Right atrium auricular region (tissue), 2 donors: Measurements from ENCODE around the gene DMD. TPM values are rescaled to one million over a fixed set of nuclear protein-coding genes. Genes with fewer than 3 reads are reported as not detected.

Experiments used
- DNase-seq: peaks from one replicate; pipeline ENCODE4 v3.0.0-alpha.2; 2019; ENCODE audit warnings: low spot score
- H3K27ac ChIP-seq, 2 donors: fragments of 200-600 bp; sonication (generic); 1 replicate in 1 of 2; 2 replicates in 1 of 2; pipeline ENCODE4 v1.5.1; 2016 to 2019
- H3K27me3 ChIP-seq, 2 donors: fragments of 200-600 bp; sonication (generic); one replicate each; pipeline versions ENCODE4 v1.5.1 to v1.6.0; 2017 to 2019
- H3K36me3 ChIP-seq: fragments of 200-600 bp; sonication (generic); one replicate; pipeline ENCODE4 v1.5.1; 2016
- H3K4me1 ChIP-seq, 2 donors: fragments of 200-600 bp; sonication (generic); one replicate each; pipeline versions ENCODE4 v1.5.1 to v1.6.0; 2017 to 2019
- H3K4me3 ChIP-seq, 2 donors: fragments of 200-600 bp; sonication (generic); 1 replicate in 1 of 2; 2 replicates in 1 of 2; pipeline ENCODE4 v1.5.1; 2017 to 2019; ENCODE audit warnings: mild to moderate bottlenecking in 1 of 2, moderate library complexity in 1 of 2
- H3K9me3 ChIP-seq, 2 donors: fragments of 200-600 bp; sonication (generic); one replicate each; pipeline ENCODE4 v1.5.1; 2019
- CTCF ChIP-seq, 2 donors: fragments of 200-600 bp; sonication (generic); IDR thresholded peaks; one replicate each; pipeline ENCODE4 v1.5.1; 2019; ENCODE audit warnings: antibody characterized with exemption in 2 of 2
- total RNA-seq, 2 donors: library from RNA; depleted of rRNA; stranded (reverse); fragments of >200 nt; gene quantifications; one replicate each; pipeline ENCODE4 v1.1.0, GENCODE V29; 2016

The DMD gene
- total RNA-seq, 2 donors from 2014 or later = 111 to 135 TPM

DNA sequence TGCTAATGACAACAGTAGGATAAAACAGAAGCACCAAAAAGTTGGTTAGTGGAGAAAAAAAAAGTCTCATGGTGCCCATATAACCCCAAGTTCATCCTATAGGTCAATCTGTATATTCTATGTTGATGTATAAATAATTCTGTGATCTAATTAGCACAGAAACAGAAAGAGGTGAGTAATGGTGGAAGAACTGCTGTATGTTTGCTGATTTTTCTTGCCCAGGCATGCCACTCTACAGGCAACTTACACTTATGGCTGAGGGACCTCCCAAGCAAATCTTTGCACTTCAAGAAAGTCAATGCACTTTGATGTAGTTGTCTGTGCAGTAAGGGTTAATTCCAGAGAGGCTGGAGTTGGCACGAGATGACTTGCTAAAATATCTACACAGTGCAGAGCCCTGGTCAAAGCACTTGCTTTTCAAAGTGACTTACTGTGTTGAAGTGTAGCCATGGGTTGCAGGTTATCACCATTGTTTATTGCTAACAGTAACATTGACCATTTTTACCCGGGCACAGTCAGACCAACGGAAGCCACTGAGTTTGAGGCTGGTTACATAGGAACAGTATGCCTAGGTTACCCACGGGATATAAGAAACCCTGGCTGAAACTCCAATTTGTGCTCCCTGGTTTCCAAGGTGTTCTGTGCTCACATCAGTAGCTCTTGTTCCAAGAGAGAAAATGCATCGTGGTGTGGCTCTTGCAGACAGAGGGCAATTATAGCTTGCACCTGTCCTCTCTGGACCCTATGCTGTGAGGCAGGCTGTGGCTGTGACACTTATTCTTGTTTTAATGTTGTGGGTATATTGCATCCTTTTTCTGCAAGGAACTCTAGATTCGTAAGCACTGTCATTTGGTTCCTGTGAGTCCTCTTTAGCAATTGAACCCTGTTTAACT lies 1998.2 kb downstream of the DMD start:
- Histone ChIP-seq H3K4me3 (no peak overlapping the region), H3K27me3 (no peaks in the 10 kb centered on the region), H3K36me3 (peaks cover 7% of the 10 kb centered on the region), H3K9me3 (no peaks in the 10 kb centered on the region), H3K4me1 (no peaks in the 10 kb centered on the region), H3K27ac (no peak overlapping the region)
- no peak for DNase-seq
- no peak for TF ChIP-seq CTCF (IDR thresholded peaks at IDR 0.05)

DNA sequence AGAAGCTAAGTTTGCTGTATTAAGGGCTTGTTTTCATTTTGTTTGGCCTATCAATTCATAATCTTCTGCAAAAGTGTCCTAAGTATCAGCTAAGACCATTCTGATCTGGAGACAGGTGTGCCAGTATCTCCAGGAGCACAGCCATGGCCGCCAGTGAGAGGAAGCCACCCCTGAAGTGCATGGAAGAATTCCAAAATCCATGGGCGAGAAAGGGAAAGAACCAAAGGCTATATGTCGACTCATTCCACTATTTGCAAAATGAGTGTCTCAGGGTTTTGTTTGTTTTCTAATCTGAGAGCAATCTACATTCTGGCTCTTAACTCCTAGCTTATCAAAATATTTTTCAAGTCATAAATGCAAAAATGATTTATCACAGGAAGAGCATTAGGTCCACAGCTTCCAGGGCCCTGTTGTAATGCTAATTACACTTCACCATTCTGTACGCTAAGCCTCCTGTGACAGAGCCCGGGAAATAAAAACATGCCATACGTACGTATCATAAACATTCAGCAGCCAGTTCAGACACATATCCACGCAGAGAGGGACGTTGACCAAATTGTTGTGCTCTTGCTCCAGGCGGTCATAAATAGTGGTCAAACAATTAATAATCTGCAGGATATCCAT lies 2002.2 kb downstream of the DMD start:
- Histone ChIP-seq H3K4me3 (no peak overlapping the region), H3K4me1 (no peaks in the 10 kb centered on the region), H3K36me3 (peaks cover 7% of the 10 kb centered on the region), H3K9me3 (no peaks in the 10 kb centered on the region), H3K27me3 (no peaks in the 10 kb centered on the region), H3K27ac (no peak overlapping the region)
- no peak for DNase-seq
- TF ChIP-seq CTCF (IDR thresholded peaks at IDR 0.05) = no peak

GRCh38 chrX:31201503-31201902 lies 2009.8 kb downstream of the DMD start:
- no peak overlapping the region for H3K4me3 ChIP-seq
- H3K27ac ChIP-seq = no peak overlapping the region
- H3K36me3 ChIP-seq = peaks cover 6% of the 10 kb centered on the region
- DNase-seq = no peak
- H3K27me3 ChIP-seq = no peaks in the 10 kb centered on the region
- H3K9me3 ChIP-seq = no peaks in the 10 kb centered on the region
- no peaks in the 10 kb centered on the region for H3K4me1 ChIP-seq
- TF ChIP-seq CTCF (IDR thresholded peaks at IDR 0.05) = no peak

GRCh38 chrX:31200430-31200829 lies 2010.9 kb downstream of the DMD start:
- H3K27me3 ChIP-seq = no peaks in the 10 kb centered on the region
- no peak overlapping the region for H3K4me3 ChIP-seq
- H3K36me3 ChIP-seq = peaks cover 6% of the 10 kb centered on the region
- DNase-seq = no peak
- no peaks in the 10 kb centered on the region for H3K9me3 ChIP-seq
- no peak for TF ChIP-seq CTCF (IDR thresholded peaks at IDR 0.05)
- H3K27ac ChIP-seq = no peak overlapping the region
- H3K4me1 ChIP-seq = no peaks in the 10 kb centered on the region

- no peak overlapping the region for H3K4me3 ChIP-seq
- no peak overlapping the region for H3K27ac ChIP-seq
- H3K36me3 ChIP-seq = peaks cover 6% of the 10 kb centered on the region
- no peak for TF ChIP-seq CTCF (IDR thresholded peaks at IDR 0.05)
- no peaks in the 10 kb centered on the region for H3K4me1 ChIP-seq
- H3K27me3 ChIP-seq = no peaks in the 10 kb centered on the region
- no peaks in the 10 kb centered on the region for H3K9me3 ChIP-seq
- no peak for DNase-seq
These were observed 2011.6 kb downstream of the DMD start for GRCh38 chrX:31199840-31200114.
